ENCODE results near the gene HHIPL1.

The HHIPL1 gene

DNA sequence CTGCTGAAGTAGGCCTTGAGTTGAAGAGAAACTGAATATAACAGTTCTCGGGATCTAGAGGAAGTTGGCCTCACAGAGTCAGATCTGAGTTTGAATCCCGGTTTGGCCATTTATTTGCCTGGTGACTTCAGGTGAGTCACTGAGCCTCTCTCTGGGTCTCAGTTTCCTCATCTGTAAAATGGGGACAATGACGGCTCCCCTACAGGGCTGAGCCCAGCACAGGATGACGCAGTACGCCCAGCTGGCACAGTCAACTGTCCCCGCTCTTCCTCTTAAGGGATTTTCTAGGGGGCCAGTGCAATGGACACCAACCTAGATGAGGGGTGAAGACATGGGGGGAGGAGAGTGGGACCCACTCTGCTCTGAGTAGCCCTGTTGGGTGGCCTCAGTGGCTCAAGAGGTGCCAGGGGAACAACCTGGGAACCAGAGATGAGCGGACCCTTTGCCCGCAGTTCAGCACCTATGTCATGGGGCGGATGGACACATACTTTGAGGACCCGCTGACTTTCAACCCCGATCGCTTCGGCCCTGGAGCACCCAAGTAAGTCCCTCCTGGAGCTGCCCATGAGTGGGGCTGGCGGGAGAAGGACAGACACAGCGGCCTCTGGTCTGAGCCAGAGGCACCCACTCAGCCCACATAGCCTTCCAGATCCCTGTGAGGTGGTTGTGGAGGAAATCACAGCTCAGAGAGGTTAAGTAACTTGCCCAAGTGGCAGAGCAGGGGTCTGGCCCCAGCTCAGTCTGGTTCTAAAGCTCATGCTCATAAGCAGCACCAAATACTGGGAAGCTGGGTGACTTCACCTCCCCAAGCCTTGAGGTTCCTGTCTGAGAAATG lies 80.2 kb downstream of the HHIPL1 start:
- Histone ChIP-seq H3K27ac (no peak overlapping the region), H3K36me3 (ENCODE audit: insufficient read depth, low read length) (no peaks in the 10 kb centered on the region), H3K4me3 (no peak overlapping the region), H3K9ac (ENCODE audit: insufficient read length) (no peak overlapping the region), H3K9me3 (ENCODE audit: low read depth, low read length) (no peaks in the 10 kb centered on the region)
- DNase-seq (ENCODE audit: low read depth, low spot score): no peak
- TF ChIP-seq EZH2 (IDR thresholded peaks at IDR 0.05) (no peak), POLR2AphosphoS5 (IDR thresholded peaks at IDR 0.05; ENCODE audit: borderline replicate concordance, low read depth, low read length) (no peak), FOXP2 (optimal IDR thresholded peaks at IDR 0.05; ENCODE audit: control extremely low read depth, extremely low read length, insufficient read depth) (no peak)

- Histone ChIP-seq H3K9me3 (ENCODE audit: low read depth, low read length) (no peaks in the 10 kb centered on the region), H3K36me3 (ENCODE audit: insufficient read depth, low read length) (no peaks in the 10 kb centered on the region), H3K27ac (no peak overlapping the region), H3K9ac (ENCODE audit: insufficient read length) (no peak overlapping the region), H3K4me3 (no peak overlapping the region)
- DNase-seq (ENCODE audit: low read depth, low spot score): no peak
- TF ChIP-seq FOXP2 (optimal IDR thresholded peaks at IDR 0.05; ENCODE audit: control extremely low read depth, extremely low read length, insufficient read depth): no peak
- TF ChIP-seq EZH2 (IDR thresholded peaks at IDR 0.05): no peak
These were observed 81.0 kb downstream of the HHIPL1 start for GRCh38 chr14:99725774-99726537.

- Histone ChIP-seq H3K9ac (ENCODE audit: insufficient read length) (no peak overlapping the region), H3K4me3 (no peak overlapping the region), H3K36me3 (ENCODE audit: insufficient read depth, low read length) (no peaks in the 10 kb centered on the region), H3K9me3 (ENCODE audit: low read depth, low read length) (no peaks in the 10 kb centered on the region), H3K27ac (no peak overlapping the region)
- DNase-seq (ENCODE audit: low read depth, low spot score): no peak
- TF ChIP-seq POLR2AphosphoS5 (IDR thresholded peaks at IDR 0.05; ENCODE audit: borderline replicate concordance, low read depth, low read length) (no peak), EZH2 (IDR thresholded peaks at IDR 0.05) (no peak), FOXP2 (optimal IDR thresholded peaks at IDR 0.05; ENCODE audit: control extremely low read depth, extremely low read length, insufficient read depth) (no peak)
These were observed 81.7 kb downstream of the HHIPL1 start for GRCh38 chr14:99726538-99727095.

GRCh38 chr14:99727096-99727870 lies 82.4 kb downstream of the HHIPL1 start:
- DNase-seq (ENCODE audit: low read depth, low spot score): no peak
- no peaks in the 10 kb centered on the region for H3K9me3 ChIP-seq (ENCODE audit: low read depth, low read length)
- TF ChIP-seq EZH2 (IDR thresholded peaks at IDR 0.05) (no peak), FOXP2 (optimal IDR thresholded peaks at IDR 0.05; ENCODE audit: control extremely low read depth, extremely low read length, insufficient read depth) (no peak), POLR2AphosphoS5 (IDR thresholded peaks at IDR 0.05; ENCODE audit: borderline replicate concordance, low read depth, low read length) (no peak)
- H3K9ac ChIP-seq (ENCODE audit: insufficient read length): no peak overlapping the region
- H3K4me3 ChIP-seq: no peak overlapping the region
- H3K27ac ChIP-seq: no peak overlapping the region
- no peaks in the 10 kb centered on the region for H3K36me3 ChIP-seq (ENCODE audit: insufficient read depth, low read length)

DNA sequence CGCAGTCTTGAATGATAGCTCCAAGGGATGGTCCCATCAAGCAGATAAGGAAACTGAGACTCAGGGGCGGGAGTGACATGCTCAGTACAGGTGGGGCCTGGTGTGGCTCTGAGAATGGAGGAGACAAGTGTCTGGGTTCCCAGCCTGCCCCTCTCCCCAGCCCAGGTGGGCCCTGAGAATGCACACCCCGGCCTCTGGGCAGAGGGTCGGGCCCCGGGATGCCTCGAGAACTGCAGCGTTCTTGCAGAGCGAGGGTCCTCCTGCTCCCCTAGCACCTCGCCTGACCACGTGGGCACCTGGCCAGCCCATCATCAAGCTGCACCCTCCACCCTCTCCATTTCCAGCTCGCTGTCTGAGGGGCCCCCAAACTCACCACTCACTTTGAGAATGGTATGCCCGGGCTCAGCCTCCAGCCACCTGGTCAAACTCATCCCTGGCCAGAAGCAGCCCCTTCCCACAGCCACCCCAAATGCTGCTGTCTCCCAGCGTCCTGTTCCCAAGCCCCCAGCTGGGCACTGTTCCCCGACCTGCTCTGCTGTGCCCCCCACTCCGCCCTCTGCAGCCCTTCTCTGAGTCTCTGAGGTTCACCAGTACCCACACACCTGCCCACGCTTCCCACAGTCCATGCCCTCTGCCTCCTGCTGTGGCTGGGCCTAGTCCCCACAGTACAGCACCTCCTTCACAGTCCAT lies 83.4 kb downstream of the HHIPL1 start:
- DNase-seq (ENCODE audit: low read depth, low spot score): no peak
- H3K9ac ChIP-seq (ENCODE audit: insufficient read length): no peak overlapping the region
- no peak overlapping the region for H3K27ac ChIP-seq
- H3K4me3 ChIP-seq: no peak overlapping the region
- H3K36me3 ChIP-seq (ENCODE audit: insufficient read depth, low read length): no peaks in the 10 kb centered on the region
- TF ChIP-seq POLR2AphosphoS5 (IDR thresholded peaks at IDR 0.05; ENCODE audit: borderline replicate concordance, low read depth, low read length): no peak
- TF ChIP-seq FOXP2 (optimal IDR thresholded peaks at IDR 0.05; ENCODE audit: control extremely low read depth, extremely low read length, insufficient read depth): no peak
- no peak for TF ChIP-seq EZH2 (IDR thresholded peaks at IDR 0.05)
- H3K9me3 ChIP-seq (ENCODE audit: low read depth, low read length): no peaks in the 10 kb centered on the region

DNA sequence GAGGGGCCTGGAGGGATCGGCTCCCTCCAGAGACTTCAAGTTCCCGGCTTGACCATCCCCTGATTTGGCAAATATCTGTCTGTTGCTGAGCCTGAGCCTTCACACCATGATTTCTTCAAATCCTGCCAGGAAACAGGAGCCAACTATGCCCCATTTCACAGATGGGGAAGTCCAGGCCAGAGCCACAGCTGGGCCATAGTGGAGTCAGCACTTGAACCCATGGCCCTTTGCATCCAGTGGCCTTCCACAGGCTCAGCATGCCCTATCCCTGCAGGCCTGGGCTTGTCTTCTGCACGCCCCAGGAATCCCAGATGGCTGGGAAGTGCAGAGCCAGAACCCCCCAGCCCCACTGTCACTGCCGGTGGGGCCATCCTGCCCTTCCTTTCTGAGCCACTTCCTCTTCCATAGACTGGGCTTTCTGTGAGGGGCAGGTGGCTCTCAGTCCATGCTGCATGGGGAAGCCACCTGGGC lies 84.1 kb downstream of the HHIPL1 start:
- no peak for TF ChIP-seq EZH2 (IDR thresholded peaks at IDR 0.05)
- no peak for TF ChIP-seq POLR2AphosphoS5 (IDR thresholded peaks at IDR 0.05; ENCODE audit: borderline replicate concordance, low read depth, low read length)
- TF ChIP-seq FOXP2 (optimal IDR thresholded peaks at IDR 0.05; ENCODE audit: control extremely low read depth, extremely low read length, insufficient read depth): no peak
- Histone ChIP-seq H3K27ac (no peak overlapping the region), H3K9ac (ENCODE audit: insufficient read length) (no peak overlapping the region), H3K9me3 (ENCODE audit: low read depth, low read length) (no peaks in the 10 kb centered on the region), H3K4me3 (no peak overlapping the region), H3K36me3 (ENCODE audit: insufficient read depth, low read length) (no peaks in the 10 kb centered on the region)
- DNase-seq (ENCODE audit: low read depth, low spot score): no peak
